GM19023 (cell line): ENCODE data around the gene PRRC1.

Experiments
- ATAC-seq: cut with Tn5 transposase; IDR thresholded peaks from one replicate; pipeline ENCODE4 v1.9.1; 2021; ENCODE audit warnings: mild to moderate bottlenecking, moderate library complexity; ENCODE audit not compliant: unreplicated experiment

The PRRC1 gene

DNA sequence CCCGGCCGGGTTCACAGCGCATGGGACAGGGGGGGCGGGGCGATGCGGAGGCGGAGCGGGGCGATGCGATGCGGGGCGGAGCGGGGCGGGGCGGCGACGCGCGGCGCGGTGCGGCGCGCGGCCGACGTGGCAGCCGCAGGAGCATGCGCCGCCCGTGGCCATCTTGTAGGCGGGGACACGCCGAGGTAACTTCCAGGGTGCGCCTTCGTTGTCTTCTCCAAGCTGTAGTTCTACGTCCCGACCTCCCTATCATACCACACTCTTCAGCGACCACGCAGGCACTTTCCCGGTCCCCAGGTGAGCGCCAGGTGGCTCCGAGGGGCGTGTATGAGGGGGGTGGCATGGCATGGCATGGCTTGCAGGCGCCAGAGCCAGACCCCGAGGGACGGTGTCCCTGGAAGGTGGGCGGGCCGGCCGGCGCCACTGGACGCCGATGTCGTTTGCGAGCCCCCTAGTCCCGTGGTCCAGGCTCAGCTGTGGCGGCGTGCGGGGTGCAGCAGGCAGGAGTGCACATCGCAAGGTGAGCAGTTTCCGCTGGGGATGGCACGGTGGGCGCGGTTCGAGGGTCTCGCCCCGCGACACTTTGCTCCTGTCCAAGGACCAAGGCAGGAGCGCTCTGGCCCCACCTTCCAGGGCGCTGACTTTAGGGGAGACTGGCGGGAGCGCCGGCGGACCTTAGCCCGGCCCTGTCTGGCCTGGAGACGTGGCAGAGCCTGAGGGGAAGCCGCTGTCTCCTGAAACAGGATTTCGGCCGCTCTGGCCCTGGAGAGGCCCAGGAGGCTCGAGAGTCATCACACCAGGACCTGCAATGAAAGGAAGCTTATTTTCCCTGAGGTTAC, at the start of gene PRRC1:
PRRC1 (plus strand) TSS at position 161 of the 839 bp plus-strand sequence. CDS start 5,840 bp downstream, outside the sequence.
- ATAC-seq, result peak; percentile 92

DNA sequence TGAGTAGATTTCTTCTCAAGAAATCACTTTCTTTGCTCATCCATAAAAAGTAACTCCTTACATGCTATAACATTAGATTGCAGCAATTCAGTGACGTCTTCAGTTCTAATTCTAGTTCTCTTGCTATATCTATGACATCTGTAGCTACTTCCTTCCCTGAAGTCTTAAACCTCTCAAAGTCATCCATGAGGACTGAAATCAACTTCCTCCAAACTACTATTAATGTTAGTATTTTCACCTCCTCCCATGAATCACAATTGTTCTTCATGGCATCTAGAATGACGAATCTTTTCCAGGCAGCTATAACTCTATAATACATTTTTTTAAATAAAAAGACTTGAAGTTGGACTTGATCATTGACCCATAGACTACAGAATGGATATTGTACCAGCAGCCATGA, 46.2 kb upstream of the PRRC1 start:
- ATAC-seq, result no peak

DNA sequence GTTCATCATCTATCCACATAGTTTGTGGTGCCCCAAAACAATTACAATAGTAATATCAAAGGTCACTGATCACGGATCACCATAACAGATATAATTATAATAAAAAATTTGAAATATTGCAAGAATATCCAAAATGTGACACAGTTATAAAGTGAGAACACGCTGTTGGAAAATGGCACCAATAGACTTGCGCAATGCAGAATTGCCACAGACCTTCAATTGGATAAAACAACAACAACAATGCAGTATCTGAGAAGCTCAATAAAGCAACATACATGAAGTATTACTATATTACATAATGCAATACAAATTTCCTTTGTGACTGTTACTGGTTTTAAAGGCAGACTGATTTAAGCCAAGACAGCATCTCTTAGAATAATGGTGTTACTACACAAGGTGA, 44.7 kb upstream of the PRRC1 start:
- no peak for ATAC-seq

DNA sequence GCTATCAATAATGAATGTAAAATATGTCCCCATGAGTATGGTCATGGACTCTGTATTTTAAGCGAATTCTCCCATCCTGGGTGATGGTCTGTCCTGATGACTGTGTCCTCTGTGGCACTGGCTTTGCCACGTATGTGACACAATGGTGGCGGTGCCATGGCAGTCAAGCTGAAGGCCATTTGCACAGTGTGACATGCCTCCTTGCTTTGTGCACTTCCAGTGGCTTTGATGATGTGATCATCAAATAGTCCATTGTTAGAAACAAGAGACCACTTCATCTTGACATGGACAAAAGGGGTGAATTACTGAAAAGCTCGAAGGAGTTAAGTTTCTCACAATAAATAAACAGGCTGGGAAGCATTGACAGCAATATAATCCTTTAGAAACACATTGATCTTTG, 31.0 kb upstream of the PRRC1 start:
- no peak for ATAC-seq

DNA sequence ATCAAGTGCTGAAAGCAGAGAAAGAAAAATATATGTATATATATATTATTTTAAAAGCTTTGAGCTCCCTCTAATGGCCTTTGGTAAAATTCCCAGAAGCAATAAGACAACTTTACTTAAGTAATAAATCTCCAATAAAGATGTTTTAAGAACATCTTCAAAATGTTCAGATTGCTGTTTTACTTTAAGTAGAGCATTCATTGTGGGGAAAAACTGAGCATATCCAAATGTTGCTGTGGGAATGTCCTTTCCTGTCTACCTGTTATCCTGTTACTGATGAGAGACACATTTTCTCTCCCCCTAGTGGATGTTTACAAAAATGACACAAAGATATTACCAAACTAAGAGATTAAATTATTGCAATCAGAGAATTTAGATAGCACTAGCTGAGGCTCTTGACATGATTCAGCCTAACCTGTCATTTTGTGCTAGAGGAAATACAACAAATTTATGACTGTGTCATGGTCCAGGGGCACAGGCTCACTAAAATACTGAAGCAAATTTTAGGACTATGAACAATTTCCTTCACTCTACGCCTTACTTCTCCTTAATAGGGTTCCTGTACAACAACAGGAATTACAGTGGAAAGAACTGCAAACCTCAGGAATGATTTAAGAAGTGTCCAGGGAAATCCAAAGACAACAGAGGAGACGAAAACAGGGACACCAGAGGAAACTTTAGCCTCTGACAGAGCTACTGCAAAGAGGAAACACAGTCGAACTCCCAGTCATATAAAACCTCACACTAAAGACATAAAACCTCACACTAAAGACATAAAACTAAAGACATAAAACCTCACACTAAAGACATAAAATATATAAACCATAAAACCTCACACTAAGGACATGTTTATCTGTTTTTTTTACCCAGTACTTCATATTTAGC, 24.3 kb upstream of the PRRC1 start:
- ATAC-seq, result peak; percentile 64

DNA sequence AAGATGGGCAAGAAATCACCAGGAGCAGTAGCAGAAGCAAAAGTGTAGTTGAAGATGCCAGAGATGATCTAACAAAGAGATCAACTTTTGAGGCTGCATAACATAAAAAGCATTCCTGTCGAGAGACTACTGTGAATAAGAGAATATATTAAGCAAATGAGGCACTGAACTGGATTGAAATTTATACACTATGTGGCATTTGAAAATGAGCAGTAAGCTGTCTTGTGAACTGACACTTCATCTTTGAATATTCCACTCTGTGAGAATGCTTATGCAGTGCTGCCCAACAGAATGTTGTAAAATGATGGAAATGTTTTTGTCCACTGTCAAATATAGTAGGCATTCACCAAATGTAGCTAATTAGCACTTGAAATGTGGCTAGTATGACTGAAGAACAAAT, 18.9 kb upstream of the PRRC1 start:
- no peak for ATAC-seq

DNA sequence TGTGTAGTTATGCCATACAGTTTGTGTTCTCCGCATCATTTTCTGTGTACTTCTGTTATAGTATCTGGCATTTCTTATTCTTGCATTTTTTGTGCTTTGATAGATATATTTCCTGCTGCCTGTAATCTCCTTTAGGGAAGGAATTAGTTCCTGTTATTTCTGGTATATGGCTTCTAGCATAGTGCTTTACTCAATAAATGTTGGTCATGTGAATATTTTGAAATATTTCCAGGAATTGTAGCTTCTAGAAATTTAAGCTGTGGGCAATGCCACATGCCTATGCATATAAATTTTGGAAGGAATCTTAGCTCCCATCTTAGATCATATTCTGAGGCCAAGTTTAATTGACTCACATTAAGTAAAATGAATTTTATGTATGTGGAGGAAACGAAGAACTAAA, 11.5 kb upstream of the PRRC1 start:
- no peak for ATAC-seq

DNA sequence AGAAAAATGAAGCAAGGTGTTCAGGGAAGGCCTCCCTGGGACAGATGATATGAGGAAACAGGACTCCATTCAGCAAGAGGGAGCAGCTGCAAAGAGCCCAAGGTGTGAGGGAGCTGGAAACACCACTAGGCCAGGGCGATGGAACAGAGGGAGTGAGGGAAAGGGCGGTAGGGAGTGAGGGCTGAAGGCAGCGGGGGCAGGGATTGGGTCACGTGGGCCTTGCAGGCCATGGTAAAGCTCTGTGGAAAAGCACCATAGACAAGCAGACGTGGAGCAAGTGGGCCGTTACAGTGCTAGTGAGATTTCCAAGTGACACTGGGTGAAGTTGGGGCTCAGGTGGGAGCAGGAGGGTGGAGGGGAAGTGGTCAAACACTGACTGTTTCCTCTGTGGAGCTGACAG, 10.8 kb upstream of the PRRC1 start:
- ATAC-seq, result no peak

DNA sequence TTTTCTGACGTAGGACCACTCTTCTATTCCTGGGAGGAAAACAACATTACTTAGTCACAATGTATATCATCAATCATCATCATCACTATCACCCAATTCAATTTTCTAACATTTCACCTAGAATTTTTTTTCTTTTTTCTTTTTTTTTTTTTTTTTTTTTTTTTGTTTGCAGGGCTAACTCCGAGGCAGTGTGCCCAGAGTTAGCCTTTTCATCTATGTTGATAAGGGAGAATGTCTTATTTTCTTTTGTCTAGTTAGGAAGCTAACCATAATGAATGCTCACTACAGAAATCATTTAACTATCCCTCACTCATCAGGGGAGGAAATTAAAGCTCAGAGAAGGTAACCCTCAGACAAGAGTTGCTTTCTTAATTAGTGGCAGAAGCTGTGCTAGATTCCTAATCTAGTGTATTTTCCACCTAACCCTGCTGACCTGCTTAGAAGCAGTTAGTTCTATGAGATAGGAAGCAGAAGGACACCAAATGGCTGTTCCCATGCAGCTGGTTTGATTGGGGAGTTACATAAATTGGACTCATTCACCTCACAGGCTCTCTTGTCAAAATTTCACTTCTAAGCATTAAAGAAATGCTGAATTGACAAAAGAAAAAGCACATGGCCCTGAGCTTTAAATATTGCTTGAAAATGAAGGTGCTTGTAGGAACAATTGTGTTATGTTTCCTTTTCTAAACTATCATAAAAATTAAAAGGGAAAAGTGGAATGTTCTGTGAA, 8.6 kb upstream of the PRRC1 start:
- ATAC-seq, result no peak

DNA sequence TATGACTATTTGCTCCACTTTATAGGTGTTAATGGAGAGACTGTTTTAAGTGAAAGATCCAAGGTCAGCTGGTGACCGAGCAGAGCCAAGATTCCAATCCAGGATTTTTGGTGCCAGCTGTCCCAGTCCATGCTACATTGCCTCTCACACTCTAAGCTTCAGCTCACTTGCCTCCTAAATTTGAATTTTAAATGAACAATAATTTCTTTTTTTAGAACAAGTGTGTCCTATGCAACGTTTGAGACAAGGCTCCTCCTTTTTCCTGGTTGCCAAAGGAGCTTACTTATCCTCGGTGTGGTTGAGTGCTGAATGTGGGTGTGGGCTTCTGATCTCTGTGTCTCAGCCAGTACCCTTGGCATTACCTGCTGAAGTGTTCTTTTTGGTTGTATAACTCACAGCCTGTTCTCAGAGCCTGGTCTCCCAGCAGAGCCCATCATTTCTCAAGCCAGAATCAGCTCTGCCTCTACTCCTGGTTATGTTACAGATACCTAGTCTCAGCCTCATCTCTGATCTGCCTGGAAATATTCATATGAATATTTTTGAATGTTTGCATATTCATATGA, 4.0 kb upstream of the PRRC1 start:
- no peak for ATAC-seq

DNA sequence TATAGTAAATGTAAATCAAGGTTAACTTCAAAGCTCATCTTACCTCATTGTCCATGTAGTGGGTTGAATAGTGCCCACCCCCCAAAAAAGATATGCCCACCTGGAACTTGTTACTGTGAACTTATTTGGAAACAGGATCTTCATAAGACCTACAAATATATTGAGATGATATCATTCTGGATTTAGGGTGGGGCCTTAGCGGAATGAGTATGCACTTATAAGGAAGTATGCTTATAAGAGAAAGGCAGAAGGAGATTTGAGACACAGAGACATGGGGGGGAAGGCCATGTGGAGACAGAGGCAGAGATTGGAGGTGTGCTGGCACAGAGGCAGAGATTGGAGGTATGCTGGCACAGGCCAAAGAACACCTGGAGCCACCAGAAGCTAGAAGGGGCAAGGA, 2.6 kb upstream of the PRRC1 start:
- ATAC-seq, result no peak

DNA sequence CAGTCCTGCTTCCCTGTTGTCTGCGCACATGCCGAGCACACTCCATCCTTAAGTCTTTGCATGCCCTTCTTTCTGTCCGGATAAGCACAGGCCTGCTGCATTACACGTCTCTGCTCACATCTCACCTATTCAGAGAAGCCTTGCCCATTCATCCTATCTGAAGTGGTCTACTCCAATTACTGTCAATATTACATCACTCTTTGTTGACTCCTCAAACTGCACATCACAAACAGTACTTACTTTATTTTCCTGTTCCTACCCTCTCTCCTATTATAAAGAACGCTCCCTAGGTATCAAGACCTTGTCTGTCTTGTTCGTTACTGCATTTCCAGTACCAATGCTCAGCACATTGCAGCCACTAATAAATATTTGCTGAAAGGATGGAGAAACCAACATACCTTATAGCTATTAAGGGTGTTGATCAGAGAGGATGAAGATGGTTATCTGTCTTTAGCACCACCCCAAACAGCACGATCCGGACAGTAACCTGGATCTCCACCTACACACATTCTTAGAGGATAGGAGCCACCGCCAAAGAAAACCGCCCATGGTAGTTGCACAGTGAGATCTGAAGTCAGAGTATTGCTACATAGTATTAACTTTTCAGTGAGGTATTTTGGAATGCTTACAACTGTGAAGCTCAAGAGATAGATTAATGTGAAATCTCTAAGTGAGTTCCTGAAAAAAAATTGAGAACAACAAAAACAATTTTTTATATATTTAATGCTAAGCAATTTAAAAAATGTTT, 1.6 kb upstream of the PRRC1 start:
- no peak for ATAC-seq

DNA sequence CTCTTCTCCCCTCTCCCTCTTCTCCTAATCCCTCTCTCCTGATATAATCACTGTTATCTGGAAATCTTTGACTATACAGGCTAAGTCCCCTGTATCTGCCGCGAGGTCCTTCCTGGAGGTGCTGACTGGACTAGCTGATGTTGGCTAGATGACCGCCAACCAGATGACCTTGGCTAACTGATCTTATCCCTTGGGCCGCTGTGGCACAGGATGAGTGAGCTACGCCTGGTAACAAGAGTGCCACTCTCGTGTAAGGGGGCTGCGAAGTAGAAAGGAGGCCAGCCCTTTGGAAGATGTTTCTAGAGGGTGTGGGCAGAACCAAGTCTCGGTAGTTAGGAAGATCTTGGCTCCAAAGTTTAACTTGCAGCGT, 345 bp upstream of the PRRC1 start:
- peak; percentile 26 for ATAC-seq

DNA sequence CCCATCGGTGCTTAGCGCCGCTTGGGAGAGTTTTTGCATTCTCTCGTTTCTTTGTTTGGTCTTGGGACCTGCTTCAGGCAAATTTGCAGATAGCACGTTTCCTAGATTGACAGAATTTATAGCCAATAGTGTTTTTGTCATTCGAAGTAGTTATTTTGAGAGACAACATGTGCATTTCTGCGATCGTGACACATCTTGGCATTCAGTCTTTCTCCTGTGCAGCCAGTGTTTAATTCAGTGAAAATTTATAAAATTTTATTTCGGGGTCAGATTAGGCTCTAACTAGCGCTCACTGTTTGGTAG, 830 bp downstream of the PRRC1 start:
- ATAC-seq, result no peak

DNA sequence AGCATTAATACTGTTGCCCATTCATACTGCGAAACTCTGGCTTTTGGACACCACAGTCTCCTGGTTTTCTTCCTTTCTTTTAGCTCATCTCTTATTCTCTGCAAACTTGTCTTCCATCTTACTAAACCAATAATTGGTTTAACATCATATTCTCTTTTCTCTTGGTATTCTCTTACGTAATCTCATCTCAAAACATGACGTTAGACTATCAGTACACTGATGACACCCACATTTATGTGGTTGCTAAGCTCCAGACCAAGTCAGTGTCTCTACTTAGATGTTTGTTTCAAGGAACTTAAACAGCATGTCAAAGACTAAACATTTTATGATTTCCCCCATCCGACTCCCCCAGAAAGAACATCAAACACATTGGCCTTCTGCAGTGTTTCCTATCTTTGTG, 2.1 kb downstream of the PRRC1 start:
- ATAC-seq, result no peak

DNA sequence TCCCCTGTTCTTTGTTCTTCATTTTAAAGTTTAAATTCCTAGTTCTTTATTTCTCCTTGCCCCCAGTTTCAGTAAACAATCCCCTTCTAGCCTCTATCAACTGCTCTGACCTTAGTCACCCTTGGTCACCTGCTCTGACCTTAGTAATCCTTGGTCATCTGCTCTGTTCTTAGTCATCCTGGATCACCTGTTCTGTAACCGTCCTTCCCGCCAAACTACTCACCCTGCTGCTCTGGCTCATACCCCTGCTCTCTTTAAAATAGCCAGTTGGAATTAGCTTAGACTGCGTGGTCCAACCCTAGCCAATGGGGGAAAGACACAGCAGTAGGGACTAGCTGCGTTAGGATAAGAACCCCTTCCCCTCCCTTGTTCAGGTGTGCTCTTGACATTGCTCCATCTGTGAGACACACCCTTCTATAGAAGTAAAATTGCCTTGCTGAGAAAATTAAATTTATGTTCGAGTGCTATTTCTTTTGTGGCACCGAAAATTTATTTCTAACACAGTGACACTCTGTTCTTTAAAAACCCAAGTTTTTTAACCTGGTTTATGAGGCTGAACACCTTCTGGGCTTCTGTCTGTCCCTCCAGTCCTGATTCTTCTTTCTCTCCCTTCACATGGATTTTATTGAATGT, 3.8 kb downstream of the PRRC1 start:
- no peak for ATAC-seq

DNA sequence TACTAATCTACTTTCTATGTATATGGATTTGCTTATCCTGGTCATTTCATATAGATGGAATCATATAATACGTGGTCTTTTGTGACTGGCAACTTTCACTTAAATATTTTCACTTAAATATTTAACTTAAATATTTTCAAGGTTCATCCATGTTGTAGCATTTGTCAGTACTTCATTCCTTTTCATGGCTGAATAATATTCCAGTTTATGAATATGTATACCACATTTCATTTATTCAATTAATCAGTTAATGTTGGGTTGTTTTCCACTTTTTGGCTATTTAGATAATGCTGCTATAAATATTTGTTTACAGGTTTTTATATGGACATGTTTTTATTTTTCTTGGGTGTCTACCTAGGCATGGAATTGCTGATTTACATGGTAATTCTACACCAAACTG, 7.7 kb downstream of the PRRC1 start:
- no peak for ATAC-seq

DNA sequence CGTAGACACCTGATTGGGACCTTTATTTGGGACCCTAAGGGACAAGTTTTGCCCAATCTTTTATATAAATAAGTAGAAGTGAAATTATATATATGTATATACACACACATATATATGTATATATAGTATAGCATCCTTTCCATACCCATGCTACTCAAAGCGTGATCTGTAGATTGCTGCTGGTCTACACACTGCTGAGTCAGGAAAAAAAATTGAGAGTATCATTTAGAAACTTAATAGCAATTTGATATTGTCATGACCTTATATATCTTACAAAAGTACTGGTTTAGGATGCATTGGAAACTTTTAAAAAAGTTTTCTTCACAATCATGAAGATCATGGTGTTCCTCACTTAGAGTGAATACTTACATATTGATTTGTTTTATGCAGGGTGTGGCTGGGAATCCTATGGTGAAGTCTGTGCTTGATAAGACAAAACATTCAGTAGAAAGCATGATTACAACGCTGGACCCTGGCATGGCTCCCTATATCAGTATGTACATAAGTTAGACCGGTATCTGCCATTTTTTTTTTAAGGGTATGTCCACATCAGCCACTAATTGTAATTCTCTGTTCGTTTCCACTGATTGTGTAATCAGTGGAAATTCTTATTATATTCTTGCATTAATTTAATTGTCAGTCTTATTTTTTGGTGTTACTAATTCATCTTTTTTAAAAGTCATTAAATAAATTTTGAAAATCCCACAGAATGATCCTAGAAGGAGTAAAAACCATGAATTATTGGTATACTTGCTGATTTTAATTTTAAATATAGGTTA, 12.7 kb downstream of the PRRC1 start:
- no peak for ATAC-seq

DNA sequence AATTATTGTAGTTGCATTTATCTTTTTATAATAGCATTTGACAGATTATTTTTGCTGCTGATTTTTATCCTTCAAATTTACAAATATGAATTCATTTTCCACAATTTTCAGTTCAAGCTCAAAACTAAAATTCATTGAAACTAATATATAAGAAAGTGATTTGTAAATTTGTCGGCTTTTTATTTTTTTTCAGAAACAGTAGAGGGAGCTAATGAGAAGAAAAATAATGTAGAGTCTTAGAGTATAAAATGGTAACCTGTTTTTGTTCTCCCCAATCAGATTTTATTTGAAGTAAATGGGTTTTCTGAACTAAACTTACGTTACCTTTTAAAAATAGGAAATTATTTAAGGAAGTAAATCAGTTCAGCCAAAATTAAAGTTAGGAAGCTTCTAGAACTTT, 19.2 kb downstream of the PRRC1 start:
- no peak for ATAC-seq
